Gastroesophageal sphincter (tissue), 4 donors: ENCODE results near the gene KCNB1. TPM values are rescaled to one million over a fixed set of nuclear protein-coding genes. Genes with fewer than 3 reads are reported as not detected.

Experiments used
- ATAC-seq: fragments of 150-250 bp; one replicate; pipeline ENCODE4 v1.9.1; 2016; ENCODE audit warnings: mild to moderate bottlenecking, moderate library complexity
- H3K27ac ChIP-seq, 4 donors: fragments of 200-600 bp; sonication (generic) in 3 of 4; 1 replicate in 3 of 4; 2 replicates in 1 of 4; pipeline ENCODE4 v1.5.1; 2016 to 2019
- H3K27me3 ChIP-seq: fragments of 200-600 bp; sonication (generic); one replicate; pipeline ENCODE4 v1.5.1; 2019
- H3K36me3 ChIP-seq, 2 donors: fragments of 200-600 bp; sonication (generic); one replicate each; pipeline ENCODE4 v1.5.1; 2019; ENCODE audit warnings: control low read depth in 1 of 2
- H3K4me1 ChIP-seq, 3 donors: fragments of 200-600 bp; sonication (generic); 1 replicate in 2 of 3; 2 replicates in 1 of 3; pipeline ENCODE4 v1.5.1; 2016 to 2019; ENCODE audit warnings: control low read depth in 2 of 3
- H3K4me3 ChIP-seq, 2 donors: fragments of 200-600 bp; sonication (generic); one replicate each; pipeline ENCODE4 v1.5.1; 2019; ENCODE audit warnings: mild to moderate bottlenecking in 1 of 2, moderate library complexity in 1 of 2
- H3K9me3 ChIP-seq, 3 donors: fragments of 200-600 bp; sonication (generic); one replicate each; pipeline ENCODE4 v1.5.1; 2017 to 2019; ENCODE audit warnings: control low read depth in 2 of 3
- CTCF ChIP-seq, 4 experiments: fragments of 200-600 bp in 2 of 4; fragments of 450-650 bp in 2 of 4; sonication (generic) in 1 of 4; IDR thresholded peaks; one replicate each; pipeline ENCODE4 v1.5.1; 2017 to 2019; ENCODE audit warnings: antibody characterized with exemption in 4 of 4, mild to moderate bottlenecking in 2 of 4, moderate library complexity in 2 of 4
- EP300 ChIP-seq: sonication (generic); formaldehyde crosslinking; IDR thresholded peaks from one replicate; pipeline ENCODE4 v1.6.1; 2017; ENCODE audit warnings: antibody characterized with exemption, mild to moderate bottlenecking
- POLR2A ChIP-seq, 2 donors: fragments of 450-650 bp; IDR thresholded peaks; one replicate each; pipeline ENCODE4 v1.6.1; 2017; ENCODE audit warnings: antibody characterized with exemption in 2 of 2, mild to moderate bottlenecking in 2 of 2, moderate library complexity in 1 of 2
- POLR2AphosphoS5 ChIP-seq: sonication (generic); formaldehyde crosslinking; IDR thresholded peaks from one replicate; pipeline ENCODE4 v1.6.1; 2017; ENCODE audit warnings: antibody characterized with exemption
- WGBS, 2 donors: methylation state at CpG; one replicate each; pipeline ENCODE4 v1.1.5; 2018; ENCODE audit warnings: low coverage in 1 of 2; 5-methylcytosine and 5-hydroxymethylcytosine counted together
- total RNA-seq, 4 donors: library from RNA; depleted of rRNA; stranded (reverse); fragments of >200 nt; gene quantifications; one replicate each; pipeline ENCODE4 v1.1.0, GENCODE V29; 2016

KCNB1 gene
- total RNA-seq, 4 donors from 2014 or later = 26.3 to 44.1 (median 38.0) TPM

GRCh38 chr20:49426395-49426794 lies 56.1 kb downstream of the KCNB1 start:
- peak overlapping the region in 3 of 4 donors; percentile 83 to 92 (median 84) for H3K27ac ChIP-seq
- TF ChIP-seq POLR2A (IDR thresholded peaks at IDR 0.05) (no peak), POLR2AphosphoS5 (no peak), EP300 (no peak), CTCF (IDR thresholded peaks at IDR 0.05) (no peak)
- H3K4me1 ChIP-seq = peaks cover 7 to 64% (median 9%) of the 10 kb centered on the region in 3 donors
- no peaks in the 10 kb centered on the region for H3K9me3 ChIP-seq
- no peak overlapping the region for H3K4me3 ChIP-seq
- H3K36me3 ChIP-seq = no peaks in the 10 kb centered on the region
- no peaks in the 10 kb centered on the region for H3K27me3 ChIP-seq
- WGBS, 2 donors = 73 to 90% methylated on average over 5 of the region's 5 CpGs
- ATAC-seq = no peak

GRCh38 chr20:49424536-49424935 lies 57.9 kb downstream of the KCNB1 start:
- TF ChIP-seq CTCF (IDR thresholded peaks at IDR 0.05) (no peak), POLR2AphosphoS5 (no peak), EP300 (no peak), POLR2A (IDR thresholded peaks at IDR 0.05) (no peak)
- no peak for ATAC-seq
- H3K4me3 ChIP-seq = no peak overlapping the region
- peak overlapping the region in 3 of 4 donors; percentile 73 to 92 (median 84) for H3K27ac ChIP-seq
- no peaks in the 10 kb centered on the region for H3K27me3 ChIP-seq
- 75% methylated on average over 1 of the region's 13 CpGs; no CpG with 5 or more reads in 1 of the 2 donors for WGBS, 2 donors
- H3K9me3 ChIP-seq = no peaks in the 10 kb centered on the region
- H3K36me3 ChIP-seq = no peaks in the 10 kb centered on the region
- peaks cover 9 to 82% (median 17%) of the 10 kb centered on the region in 3 donors for H3K4me1 ChIP-seq

- Histone ChIP-seq H3K27ac (peak overlapping the region; percentile 87 to 92 (median 89)), H3K36me3 (no peaks in the 10 kb centered on the region), H3K4me1 (peaks cover 16 to 92% (median 22%) of the 10 kb centered on the region in 3 donors), H3K4me3 (no peak overlapping the region), H3K9me3 (no peaks in the 10 kb centered on the region), H3K27me3 (no peaks in the 10 kb centered on the region)
- no peak for TF ChIP-seq POLR2AphosphoS5
- TF ChIP-seq POLR2A (IDR thresholded peaks at IDR 0.05) = no peak
- TF ChIP-seq CTCF (IDR thresholded peaks at IDR 0.05) = no peak
- no peak for TF ChIP-seq EP300
- ATAC-seq = no peak
- 32 to 57% methylated on average over 3 to 5 of the region's 6 CpGs for WGBS, 2 donors
These were observed 60.3 kb downstream of the KCNB1 start for GRCh38 chr20:49422161-49422560.

GRCh38 chr20:49420811-49421295 lies 61.6 kb downstream of the KCNB1 start:
- no peak overlapping the region for H3K4me3 ChIP-seq
- WGBS, 2 donors = 20 to 58% methylated on average over 1 to 6 of the region's 6 CpGs
- H3K36me3 ChIP-seq = no peaks in the 10 kb centered on the region
- H3K27ac ChIP-seq = peak overlapping the region; percentile 87 to 92 (median 89)
- peak; percentile 80 for ATAC-seq
- peaks cover 13 to 93% (median 22%) of the 10 kb centered on the region in 3 donors for H3K4me1 ChIP-seq
- H3K9me3 ChIP-seq = no peaks in the 10 kb centered on the region
- TF ChIP-seq EP300 (peak; percentile 24), POLR2AphosphoS5 (peak; percentile 96), POLR2A (IDR thresholded peaks at IDR 0.05) (no peak)
- H3K27me3 ChIP-seq = no peaks in the 10 kb centered on the region

- peaks cover 13 to 98% (median 22%) of the 10 kb centered on the region in 3 donors for H3K4me1 ChIP-seq
- peak; percentile 84 for ATAC-seq
- no peak for TF ChIP-seq EP300
- peak; percentile 79 for TF ChIP-seq POLR2AphosphoS5
- no peaks in the 10 kb centered on the region for H3K36me3 ChIP-seq
- H3K27me3 ChIP-seq = no peaks in the 10 kb centered on the region
- no peak overlapping the region for H3K4me3 ChIP-seq
- no peaks in the 10 kb centered on the region for H3K9me3 ChIP-seq
- H3K27ac ChIP-seq = peak overlapping the region; percentile 87 to 92 (median 89)
- WGBS, 2 donors = 40% methylated on average over 1 of the region's 1 CpG; no CpG with 5 or more reads in 1 of the 2 donors
These were observed 62.2 kb downstream of the KCNB1 start for GRCh38 chr20:49420292-49420691.

- WGBS, 2 donors = 86 to 100% methylated on average over 1 of the region's 1 CpG
- H3K4me1 ChIP-seq = peaks cover 13 to 98% (median 22%) of the 10 kb centered on the region in 3 donors
- no peaks in the 10 kb centered on the region for H3K27me3 ChIP-seq
- H3K9me3 ChIP-seq = no peaks in the 10 kb centered on the region
- TF ChIP-seq POLR2A (IDR thresholded peaks at IDR 0.05) (no peak), CTCF (IDR thresholded peaks at IDR 0.05) (no peak), EP300 (no peak), POLR2AphosphoS5 (no peak)
- no peak overlapping the region for H3K4me3 ChIP-seq
- ATAC-seq = no peak
- no peaks in the 10 kb centered on the region for H3K36me3 ChIP-seq
- peak overlapping the region; percentile 87 to 92 (median 89) for H3K27ac ChIP-seq
These were observed 62.7 kb downstream of the KCNB1 start for GRCh38 chr20:49419785-49420184.
